Karpas-422 (cell line): ENCODE data around the gene DMD. TPM values are rescaled to one million over a fixed set of nuclear protein-coding genes. Genes with fewer than 3 reads are reported as not detected.

ENCODE experiments used
- DNase-seq: peaks from one replicate; pipeline ENCODE4 v3.0.0-alpha.2; 2015
- H2AFZ ChIP-seq: fragments of 200-600 bp; sonication (generic); 2 replicates; pipeline ENCODE4 v1.6.1; 2014; ENCODE audit warnings: antibody characterized with exemption, low read length, mixed read lengths
- H3K27ac ChIP-seq: fragments of 200-600 bp; sonication (generic); 2 replicates; pipeline ENCODE4 v1.5.1; 2014; ENCODE audit warnings: mild to moderate bottlenecking, low read length, moderate library complexity
- H3K27me3 ChIP-seq: fragments of 200-600 bp; sonication (generic); 2 replicates; pipeline ENCODE4 v1.6.1; 2014; ENCODE audit warnings: low read length, mixed read lengths
- H3K36me3 ChIP-seq: fragments of 200-600 bp; sonication (generic); 2 replicates; pipeline ENCODE4 v1.6.1; 2014; ENCODE audit warnings: low read length, mixed read lengths; ENCODE audit not compliant: insufficient read depth
- H3K4me1 ChIP-seq: fragments of 200-600 bp; sonication (generic); 2 replicates; pipeline ENCODE4 v1.6.1; 2014; ENCODE audit warnings: mild to moderate bottlenecking, low read length, mixed read lengths
- H3K4me2 ChIP-seq: fragments of 200-600 bp; sonication (generic); 2 replicates; pipeline ENCODE4 v1.6.1; 2014; ENCODE audit warnings: low read length, low read depth, mild to moderate bottlenecking; ENCODE audit not compliant: poor library complexity, severe bottlenecking
- H3K4me3 ChIP-seq: fragments of 200-600 bp; sonication (generic); 2 replicates; pipeline ENCODE4 v1.5.1; 2014; ENCODE audit warnings: mild to moderate bottlenecking, antibody characterized with exemption, low read length, mixed read lengths
- H3K79me2 ChIP-seq: fragments of 200-600 bp; sonication (generic); 2 replicates; pipeline ENCODE4 v1.6.1; 2014; ENCODE audit warnings: mild to moderate bottlenecking, low read length, mixed read lengths
- H3K9ac ChIP-seq: fragments of 200-600 bp; sonication (generic); 2 replicates; pipeline ENCODE4 v1.6.0; 2014; ENCODE audit warnings: low read length
- H3K9me2 ChIP-seq: fragments of 200-600 bp; sonication (generic), shearing (Covaris generic); replicated peaks from 2 replicates; pipeline ENCODE4 v1.6.0; 2014; ENCODE audit warnings: mild to moderate bottlenecking, low read length, moderate library complexity; ENCODE audit not compliant: insufficient read depth
- H3K9me3 ChIP-seq: fragments of 300-700, 200-600 bp; sonication (generic); 2 replicates; pipeline ENCODE4 v1.6.1; 2014; ENCODE audit warnings: low read length, mixed read lengths
- H4K20me1 ChIP-seq: fragments of 200-600 bp; sonication (generic); 2 replicates; pipeline ENCODE4 v1.6.1; 2014; ENCODE audit warnings: mild to moderate bottlenecking, antibody characterized with exemption, low read length, low read depth; ENCODE audit not compliant: insufficient read depth
- total RNA-seq: library from RNA; depleted of rRNA; stranded (reverse); fragments of >200 nt; shearing (Covaris generic); gene quantifications from 2 replicates; pipeline ENCODE4 v1.2.3, GENCODE V29; 2014; ENCODE audit warnings: low replicate concordance

Gene DMD
- total RNA-seq, 1 experiment from 2014 or later = not detected

DNA sequence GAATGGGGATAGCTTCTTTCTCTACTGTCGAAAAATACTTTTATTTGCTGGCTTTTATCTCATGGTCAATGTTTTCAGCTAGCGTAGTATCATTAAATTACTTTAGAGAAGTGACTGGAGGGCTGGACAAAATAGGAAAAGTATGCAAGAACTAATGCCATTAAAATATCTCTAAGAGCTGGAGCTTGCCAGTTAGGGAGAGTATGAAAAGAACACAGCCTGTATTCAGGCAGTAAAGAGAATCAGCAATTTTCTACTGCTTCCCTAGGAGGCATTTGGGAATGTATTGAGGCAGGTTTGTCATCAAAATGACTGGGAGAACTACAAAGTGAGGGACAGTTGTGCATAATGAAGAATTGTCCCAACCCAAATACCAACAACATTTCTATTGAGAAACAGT lies 2096.5 kb downstream of the DMD start:
- Histone ChIP-seq H3K36me3 (no peaks in the 10 kb centered on the region), H3K4me1 (no peaks in the 10 kb centered on the region), H3K9ac (no peak overlapping the region), H3K4me2 (no peak overlapping the region), H4K20me1 (no peaks in the 10 kb centered on the region), H3K27ac (no peak overlapping the region), H3K4me3 (no peak overlapping the region), H3K9me3 (no peaks in the 10 kb centered on the region; the same call in 1 of the 2 replicates), H2AFZ (no peak overlapping the region), H3K27me3 (no peaks in the 10 kb centered on the region), H3K9me2 (no peaks in the 10 kb centered on the region), H3K79me2 (no peaks in the 10 kb centered on the region)
- no peak for DNase-seq

DNA sequence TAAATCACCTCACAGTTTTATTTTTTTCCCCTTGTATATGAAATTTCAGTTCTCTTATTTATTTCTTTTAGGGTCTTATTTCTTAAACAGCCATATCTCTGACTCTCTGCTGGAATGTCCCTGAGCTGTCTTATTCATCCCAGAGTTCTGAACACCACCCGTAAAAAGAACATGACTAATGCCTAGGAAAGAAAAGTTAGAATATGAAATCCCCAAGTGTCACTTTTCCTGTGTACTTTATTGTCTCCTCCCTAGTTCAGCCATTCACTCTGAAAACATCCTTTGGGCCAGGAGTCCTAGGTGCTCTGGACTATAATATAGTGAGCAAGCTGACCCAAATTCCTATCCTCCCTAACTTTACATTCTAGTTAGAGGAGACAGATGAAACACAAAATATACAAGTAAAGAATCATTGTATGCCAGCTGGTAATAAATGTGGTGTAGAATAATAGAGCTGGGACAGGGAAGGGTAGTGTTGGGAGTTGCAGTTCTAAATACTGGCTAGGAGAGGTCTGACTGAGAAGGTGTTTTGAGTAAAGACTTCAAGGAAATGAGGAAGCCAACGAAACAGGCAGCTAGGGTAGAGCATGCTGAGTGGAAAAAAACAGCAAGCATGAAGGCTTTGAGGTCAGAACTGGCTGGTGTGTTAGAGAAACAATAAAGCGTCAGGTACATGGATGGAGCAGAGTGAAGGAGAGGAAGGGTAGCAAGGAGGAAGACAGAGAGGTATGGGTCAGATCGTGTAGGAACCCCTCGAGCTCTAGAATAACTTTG lies 2098.9 kb downstream of the DMD start:
- H4K20me1 ChIP-seq = no peaks in the 10 kb centered on the region
- H3K9me3 ChIP-seq = peaks cover 4% of the 10 kb centered on the region; the same call in 1 of the 2 replicates

DNA sequence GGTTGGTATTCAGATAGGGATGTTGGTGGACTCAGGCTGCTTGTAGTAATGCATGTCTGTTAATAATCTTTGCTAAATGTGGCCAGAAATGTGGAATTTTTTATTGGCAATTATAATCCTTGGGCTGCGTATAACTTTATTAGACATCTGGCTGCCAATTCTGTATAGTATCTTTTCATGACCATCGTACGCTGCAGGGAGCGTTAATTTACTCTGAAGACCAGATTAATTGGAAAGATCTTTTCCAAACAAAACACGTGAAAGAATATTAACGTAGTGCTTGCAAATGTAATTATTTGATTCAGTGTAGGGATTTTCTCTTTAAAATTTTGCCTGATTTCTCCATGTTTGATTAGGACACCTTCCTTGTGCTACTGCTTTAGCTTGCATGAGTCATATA lies 2100.7 kb downstream of the DMD start:
- H3K36me3 ChIP-seq = no peaks in the 10 kb centered on the region
- peaks cover 4% of the 10 kb centered on the region; the same call in 1 of the 2 replicates for H3K9me3 ChIP-seq
- no peak overlapping the region for H2AFZ ChIP-seq
- no peaks in the 10 kb centered on the region for H4K20me1 ChIP-seq
- H3K4me2 ChIP-seq = no peak overlapping the region
- H3K9me2 ChIP-seq = no peaks in the 10 kb centered on the region
- no peaks in the 10 kb centered on the region for H3K27me3 ChIP-seq
- no peaks in the 10 kb centered on the region for H3K79me2 ChIP-seq
- H3K4me1 ChIP-seq = no peaks in the 10 kb centered on the region
- no peak overlapping the region for H3K9ac ChIP-seq
- DNase-seq = no peak
- no peak overlapping the region for H3K4me3 ChIP-seq
- H3K27ac ChIP-seq = no peak overlapping the region

More for the DNA sequence above, 2098.9 kb downstream of the DMD start:
- Histone ChIP-seq H3K4me3 (no peak overlapping the region), H3K79me2 (no peaks in the 10 kb centered on the region), H2AFZ (no peak overlapping the region), H3K4me2 (no peak overlapping the region), H3K27ac (no peak overlapping the region), H3K27me3 (no peaks in the 10 kb centered on the region), H3K36me3 (no peaks in the 10 kb centered on the region), H3K9ac (no peak overlapping the region), H3K9me2 (no peaks in the 10 kb centered on the region), H3K4me1 (no peaks in the 10 kb centered on the region)
- no peak for DNase-seq

DNA sequence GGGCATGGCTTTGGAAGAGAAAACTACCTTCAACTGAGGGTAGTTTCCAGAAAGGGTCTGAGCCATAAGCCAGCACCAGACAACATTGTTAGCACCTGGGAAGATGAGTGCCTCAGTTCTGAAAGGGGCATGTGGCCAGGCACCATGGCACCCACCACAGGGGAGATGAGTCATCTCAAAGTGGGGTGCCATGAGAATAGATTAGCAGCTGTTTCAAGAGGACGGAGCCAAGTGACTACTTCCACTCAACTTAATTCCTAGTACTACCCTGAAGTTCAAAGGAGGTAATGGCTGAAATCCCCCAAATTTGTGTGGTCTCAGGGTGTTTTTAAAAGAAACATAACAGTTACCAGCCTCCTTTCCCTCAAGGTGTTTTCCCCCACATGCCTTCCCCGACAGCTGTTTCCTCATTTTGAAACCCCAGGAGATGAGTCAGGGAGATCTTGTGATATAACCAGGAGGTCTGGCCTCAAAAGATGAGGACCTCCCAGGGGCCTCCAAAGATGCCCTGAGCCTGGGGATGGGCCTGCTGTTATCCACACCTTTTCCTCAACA lies 2111.7 kb downstream of the DMD start:
- Histone ChIP-seq H2AFZ (no peak overlapping the region), H3K4me2 (no peak overlapping the region), H3K9ac (no peak overlapping the region), H3K27me3 (no peaks in the 10 kb centered on the region), H3K79me2 (no peaks in the 10 kb centered on the region), H3K4me1 (no peaks in the 10 kb centered on the region), H3K27ac (no peak overlapping the region), H3K9me3 (peaks cover 4% of the 10 kb centered on the region; the same call in 1 of the 2 replicates), H3K36me3 (no peaks in the 10 kb centered on the region), H3K9me2 (no peaks in the 10 kb centered on the region), H4K20me1 (no peaks in the 10 kb centered on the region), H3K4me3 (no peak overlapping the region)
- no peak for DNase-seq

DNA sequence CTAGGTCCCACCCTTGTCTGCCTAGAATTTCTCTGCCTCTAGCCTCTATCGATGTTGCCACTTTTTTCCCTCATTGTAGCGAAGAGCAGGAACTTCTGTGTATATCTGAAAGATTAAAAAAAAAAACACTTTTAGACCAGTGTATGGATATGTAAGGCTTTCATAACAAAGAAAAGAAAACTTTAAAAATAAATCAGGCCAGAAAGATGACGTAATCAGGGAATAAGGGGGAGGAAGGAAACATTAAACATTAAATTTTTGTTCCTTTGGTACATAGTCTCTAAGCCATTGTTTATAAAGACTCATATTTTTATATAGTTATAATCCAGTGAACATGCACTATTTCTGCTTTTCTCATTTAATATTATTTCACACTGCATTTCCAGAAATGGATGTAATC lies 2113.3 kb downstream of the DMD start:
- no peak overlapping the region for H3K9ac ChIP-seq
- no peaks in the 10 kb centered on the region for H3K36me3 ChIP-seq
- no peaks in the 10 kb centered on the region for H3K4me1 ChIP-seq
- H3K4me2 ChIP-seq = no peak overlapping the region
- no peaks in the 10 kb centered on the region for H3K9me2 ChIP-seq
- H3K27me3 ChIP-seq = no peaks in the 10 kb centered on the region
- H2AFZ ChIP-seq = no peak overlapping the region
- DNase-seq = no peak
- H3K27ac ChIP-seq = no peak overlapping the region
- H3K9me3 ChIP-seq = peaks cover 4% of the 10 kb centered on the region; the same call in 1 of the 2 replicates
- H3K79me2 ChIP-seq = no peaks in the 10 kb centered on the region
- H4K20me1 ChIP-seq = no peaks in the 10 kb centered on the region
- no peak overlapping the region for H3K4me3 ChIP-seq

DNA sequence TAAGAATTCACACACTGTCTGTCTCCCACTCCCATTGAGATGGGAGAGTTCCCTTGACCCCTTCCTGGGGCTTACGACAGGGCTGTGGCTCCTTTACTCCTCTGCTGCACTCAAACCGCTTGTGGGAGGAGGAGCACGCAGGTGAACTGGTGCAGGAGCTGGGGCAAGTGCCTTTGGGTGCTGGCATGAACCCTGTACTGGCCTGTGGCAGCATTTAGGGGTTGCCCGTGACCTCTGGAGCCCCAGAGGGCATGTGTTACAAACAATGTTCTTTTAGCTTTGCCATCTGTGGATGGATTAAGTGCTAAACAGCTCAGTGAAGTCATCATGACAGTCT lies 2117.7 kb downstream of the DMD start:
- no peak overlapping the region for H3K4me3 ChIP-seq
- H3K9me3 ChIP-seq = peaks cover 4% of the 10 kb centered on the region; the same call in 1 of the 2 replicates
- DNase-seq = no peak
- H3K9ac ChIP-seq = no peak overlapping the region
- no peaks in the 10 kb centered on the region for H3K36me3 ChIP-seq
- H3K79me2 ChIP-seq = no peaks in the 10 kb centered on the region
- H3K27ac ChIP-seq = no peak overlapping the region
- no peaks in the 10 kb centered on the region for H3K27me3 ChIP-seq
- H2AFZ ChIP-seq = no peak overlapping the region
- H3K4me1 ChIP-seq = no peaks in the 10 kb centered on the region
- no peaks in the 10 kb centered on the region for H4K20me1 ChIP-seq
- no peak overlapping the region for H3K4me2 ChIP-seq
- H3K9me2 ChIP-seq = no peaks in the 10 kb centered on the region

DNA sequence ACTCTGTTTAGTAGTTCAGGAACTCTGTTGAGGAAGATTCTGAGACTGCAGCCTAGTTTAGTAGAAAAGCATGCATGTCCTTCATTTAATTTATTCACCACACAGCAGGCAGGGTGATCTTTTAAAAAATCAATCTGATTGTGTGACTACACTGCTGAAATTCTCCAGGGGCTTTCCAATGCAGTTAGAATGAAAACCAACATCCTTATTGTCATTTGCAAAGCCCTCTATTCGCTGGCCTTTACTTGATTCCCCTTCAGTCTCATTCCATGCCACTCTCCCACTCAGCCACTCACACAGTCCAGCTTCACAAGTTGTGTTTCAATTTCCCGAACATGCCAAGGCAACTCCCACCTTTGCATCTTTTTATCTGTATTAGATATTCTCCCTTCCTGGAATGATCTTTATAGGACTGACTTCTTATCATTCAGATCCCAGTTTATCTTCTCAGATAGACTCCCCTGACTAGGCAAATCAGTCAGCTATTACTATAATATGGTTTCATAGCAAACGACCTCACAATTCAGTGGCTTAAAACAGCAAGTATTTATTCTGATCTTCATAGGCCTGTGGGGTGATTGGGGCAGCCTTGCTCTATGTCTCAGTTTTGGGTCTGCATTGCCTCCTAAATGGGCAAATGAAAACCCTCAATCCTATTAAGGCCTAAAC lies 2118.2 kb downstream of the DMD start:
- no peaks in the 10 kb centered on the region for H4K20me1 ChIP-seq
- no peak for DNase-seq
- H3K36me3 ChIP-seq = no peaks in the 10 kb centered on the region
- no peaks in the 10 kb centered on the region for H3K27me3 ChIP-seq
- no peak overlapping the region for H3K4me3 ChIP-seq
- H3K27ac ChIP-seq = no peak overlapping the region
- no peaks in the 10 kb centered on the region for H3K4me1 ChIP-seq
- H3K9ac ChIP-seq = no peak overlapping the region
- H2AFZ ChIP-seq = no peak overlapping the region
- peaks cover 4% of the 10 kb centered on the region; the same call in 1 of the 2 replicates for H3K9me3 ChIP-seq
- no peaks in the 10 kb centered on the region for H3K79me2 ChIP-seq
- no peak overlapping the region for H3K4me2 ChIP-seq
- no peaks in the 10 kb centered on the region for H3K9me2 ChIP-seq

DNA sequence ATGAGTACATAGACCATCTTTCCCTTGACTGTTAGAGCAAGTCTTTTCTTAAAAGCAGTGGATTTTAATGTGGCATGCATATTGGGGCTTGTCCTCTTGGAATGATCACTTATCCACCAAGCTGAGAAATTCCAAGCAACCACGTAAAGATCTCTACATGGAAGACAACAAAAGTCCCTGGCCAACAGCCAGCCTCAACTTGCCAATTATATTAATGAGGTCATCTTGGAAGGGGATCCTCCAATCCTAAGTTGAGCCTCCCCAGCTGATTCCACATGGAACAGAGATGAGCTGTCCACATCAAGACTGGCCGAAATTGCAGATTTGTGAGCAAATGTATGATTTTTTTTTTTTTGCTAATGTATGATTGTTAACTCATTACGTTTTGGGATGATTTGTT lies 2118.9 kb downstream of the DMD start:
- Histone ChIP-seq H2AFZ (no peak overlapping the region), H3K36me3 (no peaks in the 10 kb centered on the region), H3K9me3 (peaks cover 4% of the 10 kb centered on the region; the same call in 1 of the 2 replicates), H3K9ac (no peak overlapping the region), H3K4me1 (no peaks in the 10 kb centered on the region), H3K4me3 (no peak overlapping the region), H3K9me2 (no peaks in the 10 kb centered on the region), H3K27me3 (no peaks in the 10 kb centered on the region), H3K79me2 (no peaks in the 10 kb centered on the region), H4K20me1 (no peaks in the 10 kb centered on the region), H3K4me2 (no peak overlapping the region), H3K27ac (no peak overlapping the region)
- no peak for DNase-seq
